ENCODE data around the gene INSL3.

INSL3 gene

DNA sequence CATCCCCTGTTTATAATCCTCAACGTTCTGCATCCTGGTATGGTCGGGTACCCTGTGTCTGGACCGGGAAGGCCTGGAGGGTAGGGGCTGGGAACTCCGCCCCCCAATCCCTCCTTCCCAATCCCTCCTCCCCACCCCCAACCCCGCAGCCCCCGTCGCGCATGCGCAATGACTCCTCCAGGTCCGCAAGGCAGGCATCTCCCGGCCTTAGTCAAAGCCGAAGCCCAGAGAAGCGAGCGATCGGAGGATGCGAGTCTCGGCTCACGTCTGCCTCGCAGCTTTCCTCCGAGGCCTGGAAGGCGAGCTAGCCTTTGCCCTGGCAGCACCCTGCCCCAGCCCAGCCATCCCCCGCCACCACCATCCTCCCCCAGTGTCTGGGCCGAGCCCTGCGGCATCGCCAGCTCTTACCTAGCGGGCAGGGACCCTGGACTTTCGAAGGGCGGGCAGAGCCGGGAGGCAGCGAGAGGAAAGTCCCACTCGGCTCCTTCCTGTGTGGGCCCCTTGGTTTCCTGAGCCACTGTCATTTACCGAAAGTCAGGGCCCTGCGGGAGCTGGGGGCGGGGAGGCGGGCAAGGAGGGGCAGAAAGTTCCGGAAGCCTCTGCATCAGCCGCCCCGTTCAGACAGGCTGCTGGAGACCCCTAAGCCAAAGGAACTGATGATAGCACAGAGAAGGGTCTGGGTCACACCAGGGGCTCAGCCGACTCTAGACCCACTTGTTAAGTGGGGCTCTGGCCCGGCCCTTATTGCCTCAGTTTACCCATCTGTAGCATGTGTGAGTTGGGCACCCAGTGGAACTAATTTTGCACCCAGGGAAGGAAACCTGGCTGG lies 26.4 kb upstream of the INSL3 start, which contains the start of gene JAK3:
JAK3 (minus strand) TSS at position 445 of the 829 bp plus-strand sequence. CDS start 3,565 bp downstream, outside the sequence.
- peak; percentile 84 to 88 (median 87) for DNase-seq (ENCODE audit: low read depth in 2 of 3, low spot score in 1 of 3)

DNA sequence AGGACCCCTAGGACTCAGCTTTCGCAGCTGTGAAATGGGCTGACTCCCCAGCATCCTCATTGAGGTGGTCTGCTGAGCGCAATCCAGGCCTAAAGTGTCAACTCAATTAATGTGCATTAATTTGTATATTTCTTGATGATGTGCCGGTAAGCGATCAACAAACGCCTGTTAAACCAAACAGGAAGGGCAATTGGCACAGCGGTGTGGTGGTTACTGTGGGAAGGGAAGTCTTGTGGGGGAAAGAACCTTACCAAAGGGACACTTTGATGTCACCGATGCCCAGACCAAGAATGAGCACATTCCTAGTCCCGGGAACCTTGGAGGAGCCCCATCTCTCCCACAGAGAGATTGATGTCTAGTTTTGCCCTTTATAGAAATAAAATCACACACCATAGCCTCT lies 24.8 kb upstream of the INSL3 start:
- DNase-seq (ENCODE audit: low read depth in 2 of 3, low spot score in 1 of 3) = no peak

DNA sequence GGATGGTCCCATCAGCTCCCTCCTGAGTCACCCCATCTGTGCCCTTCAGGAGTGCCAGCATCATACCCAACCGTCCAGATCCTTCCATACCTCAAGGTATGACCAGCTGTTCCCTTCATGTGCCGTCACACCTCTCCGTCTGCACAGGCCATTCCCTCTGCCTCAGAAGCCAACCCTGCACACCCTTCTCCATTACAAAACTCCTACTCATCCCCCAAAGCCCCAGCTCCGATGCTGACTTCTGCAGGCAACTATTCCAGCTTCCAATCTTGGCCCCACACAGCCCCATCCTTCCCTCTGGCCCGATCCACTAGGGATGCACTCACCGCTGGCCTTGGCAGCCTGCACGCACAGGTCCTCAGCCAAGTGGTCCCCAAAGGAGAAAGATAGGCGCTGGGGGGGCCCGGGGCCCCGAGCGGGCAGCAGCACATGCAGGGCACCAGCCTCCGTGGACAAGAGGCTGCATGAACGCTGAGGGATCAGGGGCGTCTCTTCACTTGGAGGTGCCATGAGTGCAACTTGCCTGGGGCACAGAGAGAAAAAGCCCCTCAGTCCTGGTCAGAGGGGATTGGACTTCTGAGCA lies 22.7 kb upstream of the INSL3 start:
- DNase-seq (ENCODE audit: low read depth in 2 of 3, low spot score in 1 of 3) = no peak

DNA sequence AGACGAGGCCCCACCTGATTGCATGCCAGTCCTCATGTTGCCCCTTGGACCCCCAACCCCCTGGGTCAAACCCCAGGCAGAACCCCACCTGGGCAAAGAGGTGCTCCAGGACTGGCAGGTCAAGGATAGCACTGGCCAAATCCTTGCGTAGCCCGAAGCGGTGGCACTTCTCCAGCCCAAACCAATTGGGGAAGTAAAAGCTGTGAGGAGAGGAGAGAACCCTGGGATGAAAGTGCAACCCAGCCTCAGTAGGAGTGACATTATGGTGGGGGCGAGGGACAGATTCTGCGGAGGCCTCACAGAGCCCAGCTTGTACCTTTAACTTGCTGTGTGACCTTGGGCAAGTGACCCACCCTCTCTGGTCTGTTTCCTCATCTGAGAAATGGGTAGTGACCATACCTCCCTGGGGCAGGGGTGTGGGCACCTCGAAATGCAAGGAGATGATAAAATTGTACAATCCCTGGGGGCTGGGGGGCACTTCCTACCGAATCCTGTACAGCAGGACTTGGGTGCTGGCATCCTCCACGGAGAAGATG lies 22.0 kb upstream of the INSL3 start:
- no peak for DNase-seq (ENCODE audit: low read depth in 2 of 3, low spot score in 1 of 3)

DNA sequence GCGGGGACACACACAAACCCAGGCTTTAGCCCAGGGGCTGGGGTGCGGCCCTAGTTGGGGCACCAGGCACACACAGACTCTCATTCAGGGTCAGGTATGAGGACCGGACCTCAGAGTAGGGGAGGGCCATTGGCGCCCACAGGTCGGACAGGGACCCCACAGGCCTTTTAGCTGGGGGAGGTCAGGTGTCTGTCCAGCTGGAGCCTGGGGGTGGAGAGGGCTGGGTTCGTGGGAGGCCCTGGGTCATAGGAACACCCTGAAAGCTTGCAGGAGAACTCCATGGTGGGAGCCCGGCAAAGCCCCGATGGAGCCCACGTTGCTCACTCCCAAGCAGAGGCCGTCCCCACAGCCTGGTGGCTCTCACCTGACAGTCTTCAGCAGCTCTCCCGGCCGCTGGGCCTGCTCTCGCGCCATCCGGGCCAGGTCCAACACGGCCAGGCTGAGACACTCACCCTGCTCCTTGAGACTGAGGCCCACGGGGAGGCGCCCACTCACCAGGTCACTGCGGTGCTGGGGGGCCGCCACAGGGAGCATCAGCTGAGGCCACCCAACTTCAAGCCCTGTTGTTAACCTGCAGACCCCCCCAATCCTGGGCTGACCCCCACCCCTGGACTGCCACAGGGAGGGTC lies 21.5 kb upstream of the INSL3 start:
- no peak for DNase-seq (ENCODE audit: low read depth in 2 of 3, low spot score in 1 of 3)

DNA sequence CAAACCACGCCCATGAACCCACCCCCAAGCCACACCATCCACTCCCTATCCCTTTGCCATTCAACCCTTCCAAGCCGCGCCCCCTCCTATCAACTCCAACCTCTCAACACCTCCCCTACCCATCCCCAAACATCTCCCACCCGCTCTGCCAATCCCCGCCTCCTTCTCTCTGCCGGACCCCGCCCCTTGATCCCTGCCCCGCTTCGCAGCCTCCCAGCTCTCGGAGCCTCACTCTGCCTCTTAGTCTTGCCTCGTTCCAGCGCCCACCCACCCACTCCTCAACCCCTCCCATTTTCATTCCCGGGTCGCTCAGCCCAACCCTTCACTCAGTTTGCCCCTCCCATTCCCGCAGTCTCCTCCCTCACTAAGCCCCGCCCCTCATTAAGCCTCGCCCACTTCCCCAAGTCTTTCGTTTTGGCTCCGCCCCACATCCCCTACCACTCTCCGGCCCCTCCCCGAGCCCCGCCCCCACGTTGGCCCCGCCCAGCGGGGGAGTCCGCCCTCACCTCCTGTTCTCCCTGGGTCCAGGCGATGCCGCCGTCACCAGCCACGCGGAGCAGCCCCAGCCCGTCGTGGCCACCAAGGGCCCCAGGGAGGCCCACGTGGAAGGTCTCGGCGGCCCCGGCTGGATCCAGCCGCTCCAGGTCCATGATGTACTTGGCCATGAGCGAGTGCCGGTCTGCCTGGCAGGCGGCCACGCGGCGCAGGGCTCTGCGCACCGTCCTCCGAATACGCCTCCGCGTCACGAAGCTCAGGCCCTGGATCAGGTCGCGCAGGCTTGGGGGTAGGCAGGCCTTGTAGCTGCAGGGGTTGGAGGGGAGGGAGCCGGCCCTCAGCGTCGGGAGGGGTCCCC lies 20.7 kb upstream of the INSL3 start:
- peak; percentile 67 to 84 (median 68) for DNase-seq (ENCODE audit: low read depth in 2 of 3, low spot score in 1 of 3)

DNA sequence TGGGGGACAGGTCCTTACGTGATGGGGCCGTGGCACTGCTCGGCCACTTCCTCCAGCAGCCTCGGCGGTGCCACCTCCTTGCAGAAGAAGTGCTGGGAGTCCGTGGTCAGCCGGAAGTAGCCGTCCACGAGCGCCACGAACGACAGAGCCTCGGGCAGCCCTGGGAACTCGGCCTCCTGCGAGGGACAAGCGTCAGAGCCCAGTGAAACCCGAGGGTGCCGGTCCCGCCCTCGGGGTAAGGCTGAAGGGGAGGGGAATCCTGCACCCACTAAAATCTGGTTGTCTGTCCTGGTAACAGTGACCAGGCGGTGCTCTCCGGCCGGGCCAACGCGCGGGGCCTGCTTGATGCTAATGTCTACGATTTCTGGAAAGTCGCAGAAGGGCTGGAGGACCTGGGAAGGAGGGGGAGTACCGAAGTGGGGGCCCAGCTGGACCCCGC lies 20.1 kb upstream of the INSL3 start:
- no peak for DNase-seq (ENCODE audit: low read depth in 2 of 3, low spot score in 1 of 3)

DNA sequence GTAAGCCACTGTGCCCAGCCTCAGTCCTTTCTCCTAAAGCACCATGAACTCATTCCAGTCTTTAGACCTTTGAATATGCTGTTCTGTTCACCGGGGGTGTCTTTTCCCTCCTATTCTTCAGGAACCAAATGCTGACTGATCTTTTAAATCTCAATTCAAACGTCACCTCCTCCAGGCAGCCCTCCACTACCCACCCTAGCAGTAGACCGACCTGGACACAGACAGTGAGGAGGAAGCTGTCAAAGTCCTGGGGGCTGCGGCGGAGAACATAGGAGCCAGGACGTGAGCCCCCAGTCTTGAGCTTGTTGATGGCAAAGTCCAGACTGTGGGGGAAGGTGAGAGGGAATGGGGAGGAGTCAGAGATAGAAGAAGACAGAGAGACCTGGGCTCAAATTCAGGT lies 18.7 kb upstream of the INSL3 start:
- no peak for DNase-seq (ENCODE audit: low read depth in 2 of 3, low spot score in 1 of 3)

DNA sequence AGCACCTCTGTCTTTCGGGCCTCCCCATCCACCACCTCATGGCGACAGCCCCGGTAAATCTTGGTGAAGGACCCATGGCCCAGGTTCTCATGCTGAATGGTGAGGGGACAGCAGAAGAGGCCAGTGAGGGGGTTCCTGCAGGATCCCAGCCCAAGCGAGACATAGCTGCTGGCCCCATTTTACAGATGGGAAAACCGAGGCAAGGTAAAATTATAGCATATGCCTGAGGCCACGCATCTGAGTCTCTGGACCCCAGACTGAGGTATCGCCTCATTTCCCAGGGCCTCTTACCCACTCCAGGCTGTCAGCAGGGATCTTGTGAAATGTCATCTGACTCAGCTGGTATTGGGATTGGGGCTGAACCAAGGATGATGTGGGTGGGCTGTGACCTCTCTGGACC lies 16.7 kb upstream of the INSL3 start:
- DNase-seq (ENCODE audit: low read depth in 2 of 3, low spot score in 1 of 3) = no peak

DNA sequence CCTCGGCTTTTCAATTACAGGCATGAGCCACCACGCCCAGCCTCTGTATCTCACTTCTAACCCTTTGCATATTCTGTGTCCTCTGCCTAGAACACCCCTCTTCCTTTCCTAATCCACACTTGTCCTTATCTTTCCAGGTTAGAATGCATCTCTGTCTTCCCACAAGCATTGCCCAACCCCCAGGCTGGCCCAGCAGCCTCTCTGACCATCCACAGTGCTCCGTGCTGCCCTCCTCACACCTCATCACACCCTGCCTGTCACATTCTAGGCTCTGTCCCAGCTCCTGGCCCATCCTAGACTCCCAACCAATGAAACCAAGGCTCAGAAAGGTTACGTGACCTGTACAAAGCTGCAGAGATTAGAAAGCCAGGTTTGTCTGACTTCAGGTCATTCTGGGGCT lies 15.2 kb upstream of the INSL3 start:
- no peak for DNase-seq (ENCODE audit: low read depth in 2 of 3, low spot score in 1 of 3)

DNA sequence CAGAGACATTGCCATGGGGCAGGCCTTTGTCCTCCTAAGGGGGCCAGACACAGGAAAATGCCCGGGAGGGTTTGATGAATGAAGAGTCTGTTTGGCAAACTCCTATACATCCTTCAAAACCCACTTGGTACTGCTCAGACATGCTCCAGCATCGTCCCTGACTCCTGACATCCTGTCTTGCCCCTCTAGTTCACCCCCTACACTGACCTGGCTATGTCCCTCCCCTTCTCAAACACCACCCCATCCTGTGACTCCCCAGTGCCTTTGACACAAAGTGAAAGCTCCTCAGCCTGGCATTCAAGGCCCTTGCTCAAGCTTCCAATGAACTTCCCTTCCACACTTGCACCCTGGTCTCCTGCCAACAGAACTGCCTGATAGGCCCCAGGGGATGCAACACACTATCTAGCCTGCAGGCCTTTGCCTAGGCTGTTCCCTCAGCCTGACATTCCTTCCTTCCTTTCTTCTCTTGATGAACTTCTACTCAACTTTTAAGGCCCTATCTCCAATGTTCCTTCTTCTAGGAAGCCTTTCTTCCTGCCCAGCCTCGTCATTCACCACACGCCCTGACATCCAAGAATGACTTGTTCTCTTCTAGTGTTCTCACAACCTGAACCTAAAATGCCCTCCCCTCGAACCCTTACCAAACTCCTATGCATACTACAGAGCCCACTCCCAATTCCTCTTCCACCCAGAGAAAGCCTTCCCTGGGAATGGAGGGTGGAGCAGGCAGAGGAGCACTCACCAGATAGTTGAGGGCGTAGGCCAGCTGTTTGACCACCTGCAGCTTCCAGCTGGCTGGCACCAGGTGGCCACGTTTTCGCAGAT lies 14.1 kb upstream of the INSL3 start:
- no peak for DNase-seq (ENCODE audit: low read depth in 2 of 3, low spot score in 1 of 3)

DNA sequence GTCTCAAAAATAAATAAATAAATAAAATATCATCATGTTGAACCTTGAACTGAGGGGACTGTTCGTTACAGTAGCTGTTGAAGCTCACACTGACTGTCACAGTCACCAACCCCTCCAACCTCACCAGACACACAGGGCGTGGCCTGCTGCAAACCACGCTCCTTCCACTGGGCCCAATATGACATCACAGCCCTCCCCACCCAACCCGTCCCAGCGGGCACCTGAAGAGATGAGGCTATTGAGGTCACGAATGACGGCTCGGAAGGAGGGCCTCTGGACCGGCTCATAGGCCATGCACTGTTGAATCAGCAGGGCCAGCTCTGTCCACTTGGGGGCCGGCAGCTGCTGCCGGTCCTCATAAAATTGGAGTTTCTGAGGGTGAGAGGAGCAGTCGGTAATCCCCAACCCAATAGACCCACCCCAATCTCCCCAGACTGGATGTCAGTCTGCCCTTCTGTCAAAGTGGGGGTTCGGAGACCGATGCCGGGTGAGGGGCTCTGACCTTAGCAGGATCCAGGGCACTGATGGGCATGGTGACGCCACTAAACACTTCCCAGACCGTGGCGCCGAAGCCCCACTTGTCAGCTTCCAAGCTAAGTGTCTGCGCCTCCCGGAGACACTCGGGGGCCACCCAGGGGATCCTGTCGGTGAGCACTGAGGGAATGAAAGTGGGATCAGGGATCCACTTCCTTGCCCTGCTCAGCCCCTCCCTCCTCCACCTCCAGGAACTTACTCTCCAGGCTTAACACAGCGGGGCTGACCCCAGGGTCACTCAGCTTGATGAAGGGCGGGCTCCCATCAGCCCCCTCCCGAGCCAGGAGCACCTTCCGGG lies 13.2 kb upstream of the INSL3 start:
- no peak for DNase-seq (ENCODE audit: low read depth in 2 of 3, low spot score in 1 of 3)

DNA sequence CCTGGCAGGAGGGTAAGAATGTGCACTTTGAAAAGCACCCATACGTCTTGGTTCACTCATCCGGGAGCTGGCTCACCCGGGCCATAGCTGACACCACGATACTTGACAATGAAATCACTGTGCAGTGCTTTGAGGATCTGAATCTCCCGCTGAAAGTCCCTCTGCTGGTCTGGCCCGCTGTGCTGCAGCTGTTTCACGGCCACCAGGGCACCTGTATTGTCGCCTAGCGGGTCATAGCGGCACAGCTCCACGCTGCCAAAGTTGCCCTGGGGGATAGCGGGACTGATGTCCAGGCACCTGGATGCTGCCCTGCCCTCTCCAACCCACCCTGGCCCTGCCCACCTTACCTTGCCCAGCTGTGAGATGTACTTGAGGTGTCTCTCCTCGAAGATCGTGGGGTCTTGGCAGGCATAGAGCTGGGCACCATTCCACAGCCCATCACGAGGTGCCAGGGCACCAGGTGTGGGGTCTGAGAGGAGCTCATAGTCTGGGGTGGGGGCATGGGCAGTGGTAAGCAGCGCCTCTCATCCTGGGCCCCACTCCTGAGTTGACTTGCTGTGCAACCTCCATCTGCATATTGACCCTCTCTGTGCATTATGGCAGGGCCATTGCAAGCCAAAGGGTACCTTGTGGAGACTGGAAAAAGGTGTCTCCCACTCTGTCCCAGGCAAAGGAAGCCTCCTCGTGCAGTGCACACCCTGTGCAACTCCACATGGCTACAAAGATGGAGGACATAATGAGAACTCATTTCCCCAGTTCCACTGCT lies 11.3 kb upstream of the INSL3 start:
- DNase-seq (ENCODE audit: low read depth in 2 of 3, low spot score in 1 of 3) = no peak

DNA sequence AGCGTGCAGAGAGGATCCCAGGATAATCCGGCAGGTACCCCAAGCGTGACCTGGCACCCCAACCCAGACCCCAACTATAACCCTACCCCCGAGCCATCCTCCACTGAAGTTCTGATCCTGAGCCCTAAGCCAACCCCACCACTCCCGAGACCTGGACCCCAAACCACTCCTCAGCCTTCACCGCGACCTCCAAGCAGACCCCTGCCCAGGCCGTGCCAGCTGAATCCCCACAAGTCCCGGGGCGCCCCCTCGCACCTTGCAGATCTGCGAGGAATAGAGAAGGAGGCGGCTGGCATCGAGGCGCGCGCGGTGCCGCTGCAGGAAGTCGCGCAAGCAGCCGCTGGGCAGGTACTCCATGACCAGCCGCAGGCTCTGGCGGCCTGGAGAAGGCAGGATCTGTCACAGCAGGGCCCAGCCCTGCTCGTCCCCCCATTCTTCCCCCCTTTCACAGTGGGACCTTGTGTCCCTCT lies 10.1 kb upstream of the INSL3 start:
- DNase-seq (ENCODE audit: low read depth in 2 of 3, low spot score in 1 of 3) = no peak

DNA sequence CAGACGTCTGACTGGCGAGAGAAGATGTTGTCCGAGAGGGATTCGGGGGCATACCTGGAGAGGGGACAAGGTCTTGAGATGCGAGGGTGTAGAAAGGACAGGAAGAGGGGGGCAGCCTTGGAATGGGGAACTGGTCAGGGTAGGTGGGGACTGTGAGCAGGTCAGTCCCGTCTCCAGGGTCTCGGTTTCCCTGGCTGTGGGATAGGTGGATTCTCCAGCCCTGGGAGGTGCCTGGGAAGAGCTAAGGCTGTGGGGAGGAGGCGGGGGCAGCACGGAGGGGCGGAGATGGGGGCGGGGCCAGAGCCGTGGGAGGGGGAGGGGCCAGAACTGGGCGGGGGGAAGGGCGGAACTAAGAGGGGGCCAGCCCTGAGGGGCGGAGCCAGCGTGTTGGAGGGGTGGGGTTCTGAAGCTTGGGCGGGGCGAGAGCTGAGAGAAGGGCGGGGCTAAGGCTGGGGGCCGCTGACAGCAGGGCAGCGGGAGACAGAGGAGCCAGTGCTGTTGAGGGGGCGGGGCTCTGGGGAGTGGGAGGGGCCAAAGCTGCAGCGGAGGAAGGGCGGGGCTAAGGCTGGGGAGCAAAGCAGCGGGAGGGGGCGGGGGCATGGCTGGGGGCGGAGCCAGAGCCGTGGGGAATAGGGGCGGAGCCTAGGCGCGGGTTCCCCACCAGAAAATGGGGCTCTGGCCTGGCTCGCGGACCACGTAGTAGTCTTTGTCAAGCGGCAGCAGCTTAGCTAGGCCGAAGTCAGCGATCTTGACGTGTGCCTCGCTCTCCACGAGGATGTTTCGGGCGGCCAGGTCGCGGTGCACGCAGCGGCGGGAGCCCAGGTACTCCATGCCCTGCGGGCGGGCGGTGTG lies 9.5 kb upstream of the INSL3 start:
- peak; percentile 55 to 73 (median 60) for DNase-seq (ENCODE audit: low read depth in 2 of 3, low spot score in 1 of 3)

DNA sequence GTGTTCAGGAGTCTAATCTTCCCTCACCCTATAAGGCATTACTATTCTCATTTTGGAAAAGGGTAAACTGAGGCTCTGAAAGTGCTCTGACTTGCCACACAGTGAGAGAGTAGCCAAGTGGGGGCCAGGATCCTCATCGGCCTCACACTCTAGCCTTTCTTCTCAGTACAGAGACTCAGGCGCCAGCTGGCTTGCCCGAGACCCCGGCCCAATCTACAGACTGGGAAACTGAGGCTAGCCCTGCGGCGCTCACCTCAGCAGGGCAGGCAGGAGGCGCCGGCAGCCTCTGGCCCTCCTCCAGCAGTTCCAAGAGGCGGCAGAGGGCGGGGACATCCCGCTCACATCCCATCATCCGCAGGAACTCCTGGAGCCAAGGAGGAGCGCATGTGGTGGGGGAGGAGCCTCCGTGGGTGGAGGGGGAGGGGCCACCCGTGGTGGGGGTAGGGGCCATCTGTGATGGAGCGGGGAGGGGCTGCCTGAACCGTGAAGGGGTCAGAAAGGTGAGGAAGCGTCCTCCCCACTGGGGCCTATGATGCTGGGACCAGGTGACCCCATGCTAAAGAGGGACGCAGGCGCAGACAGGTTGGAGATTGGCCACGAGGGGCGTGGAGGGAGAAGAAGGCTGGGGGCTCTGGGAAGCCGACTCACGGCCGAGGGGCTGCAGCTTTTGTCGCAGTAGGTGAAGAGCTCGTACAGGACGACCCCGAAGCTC lies 8.7 kb upstream of the INSL3 start:
- DNase-seq (ENCODE audit: low read depth in 2 of 3, low spot score in 1 of 3) = no peak

DNA sequence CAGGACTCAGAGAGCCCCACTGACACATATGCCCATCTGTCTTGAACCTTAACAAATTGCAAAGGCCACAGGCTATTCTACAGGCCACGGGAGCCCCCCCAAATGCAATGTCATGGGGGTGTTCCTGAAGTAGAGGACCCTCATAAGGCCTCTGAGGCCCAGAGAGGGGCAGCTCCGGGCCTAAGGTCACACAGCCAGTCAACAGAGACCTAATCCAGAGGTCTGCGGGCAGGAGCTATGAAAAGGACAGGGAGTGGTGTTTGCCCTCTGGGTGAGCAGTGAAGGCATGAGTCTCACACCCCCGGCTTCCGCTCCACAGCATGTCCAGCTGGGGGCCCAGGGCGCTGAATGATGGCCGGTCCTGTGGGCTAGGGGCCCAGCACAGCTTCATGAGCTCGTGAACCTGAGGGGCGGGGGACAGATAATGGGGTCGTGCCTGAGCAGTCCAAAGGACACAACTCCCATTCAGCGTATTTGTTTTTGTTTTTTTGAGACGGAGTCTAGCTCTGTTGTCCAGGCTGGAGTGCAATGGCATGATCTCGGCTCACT lies 5.3 kb upstream of the INSL3 start:
- DNase-seq (ENCODE audit: low read depth in 2 of 3, low spot score in 1 of 3) = no peak
